HTR-8/SVneo (cell line): ENCODE data around the gene STPG4.
"Not testable (repeated sequence)": the region's sequence is repeated elsewhere in the genome, so short reads cannot be mapped to it uniquely, and the experiment has no call there.

Experiments used
- DNase-seq: peaks from one replicate; pipeline ENCODE4 v3.0.0; 2011; ENCODE audit warnings: low spot score, mixed read lengths; ENCODE audit not compliant: insufficient read length
- FAIRE-seq: peaks from 2 replicates; lab custom pipeline; 2011; peaks lifted over from hg19 to GRCh38; lab: Jason Lieb, UNC

The STPG4 gene

GRCh38 chr2:47129191-47129706 is 25.9 kb downstream of the STPG4 start:
- FAIRE-seq (no peak), DNase-seq (no peak)

GRCh38 chr2:47128705-47129104 is 26.4 kb downstream of the STPG4 start:
- FAIRE-seq (no peak), DNase-seq (no peak)

- DNase-seq (no peak), FAIRE-seq (no peak)
These were observed 27.1 kb downstream of the STPG4 start for GRCh38 chr2:47127862-47128543.

- DNase-seq (no peak), FAIRE-seq (no peak)
These were observed 28.3 kb downstream of the STPG4 start for GRCh38 chr2:47126783-47127182.

- FAIRE-seq, DNase-seq: not testable (repeated sequence)
These were observed 30.4 kb downstream of the STPG4 start for GRCh38 chr2:47124740-47125139.

GRCh38 chr2:47120424-47120823 is 34.7 kb downstream of the STPG4 start:
- FAIRE-seq, DNase-seq: not testable (repeated sequence)

GRCh38 chr2:47119001-47119400 is 36.1 kb downstream of the STPG4 start:
- FAIRE-seq (no peak), DNase-seq (no peak)

GRCh38 chr2:47118581-47118980 is 36.5 kb downstream of the STPG4 start:
- no peak for FAIRE-seq
- no peak for DNase-seq

- DNase-seq (no peak), FAIRE-seq (no peak)
These were observed 42.3 kb downstream of the STPG4 start for GRCh38 chr2:47112665-47113435.

GRCh38 chr2:47109680-47110079 is 45.4 kb downstream of the STPG4 start:
- DNase-seq: no peak

GRCh38 chr2:47109007-47109375 is 46.1 kb downstream of the STPG4 start:
- DNase-seq (no peak), FAIRE-seq (no peak)

More at GRCh38 chr2:47109680-47110079, 45.4 kb downstream of the STPG4 start:
- FAIRE-seq: no peak

- FAIRE-seq: not testable (repeated sequence)
- peak; percentile 48 for DNase-seq
These were observed 46.7 kb downstream of the STPG4 start for GRCh38 chr2:47108267-47109006.

- not testable (repeated sequence) for DNase-seq, FAIRE-seq
These were observed 47.9 kb downstream of the STPG4 start for GRCh38 chr2:47107201-47107600.

- not testable (repeated sequence) for FAIRE-seq, DNase-seq
These were observed 48.9 kb downstream of the STPG4 start for GRCh38 chr2:47106231-47106630.

GRCh38 chr2:47099712-47100111 is 55.4 kb downstream of the STPG4 start:
- not testable (repeated sequence) for DNase-seq, FAIRE-seq

- DNase-seq: no peak
- no peak for FAIRE-seq
These were observed 56.2 kb downstream of the STPG4 start for GRCh38 chr2:47098953-47099352.

- FAIRE-seq (no peak), DNase-seq (no peak)
These were observed 57.5 kb downstream of the STPG4 start for GRCh38 chr2:47097563-47097962.

GRCh38 chr2:47096451-47096850 is 58.7 kb downstream of the STPG4 start:
- no peak for FAIRE-seq

GRCh38 chr2:47095349-47096020 is 59.6 kb downstream of the STPG4 start:
- DNase-seq (no peak), FAIRE-seq (no peak)

More at GRCh38 chr2:47096451-47096850, 58.7 kb downstream of the STPG4 start:
- no peak for DNase-seq
